ENCODE data around the gene EFCAB7.

Gene EFCAB7

DNA sequence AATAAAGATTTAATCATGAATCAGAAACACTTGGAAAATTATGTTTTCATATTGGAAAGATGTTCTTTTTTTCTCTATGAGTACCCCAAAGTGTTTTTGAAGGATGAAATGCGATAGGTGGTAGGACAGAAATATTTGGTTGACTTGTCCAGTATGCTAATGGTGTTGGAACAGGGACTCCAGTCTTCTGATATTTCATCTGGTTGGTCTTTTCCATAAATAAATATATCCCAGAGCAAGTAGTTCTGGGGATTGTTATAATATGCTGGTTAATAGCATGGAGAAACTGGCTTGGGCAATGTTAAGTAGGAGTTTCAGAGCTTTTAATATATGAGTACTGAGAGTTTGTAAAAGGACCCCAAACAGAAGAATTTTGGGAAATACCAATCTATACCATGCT lies 78.6 kb downstream of the EFCAB7 start:
- DNase-seq (ENCODE audit: low read depth) = no peak

- no peak for DNase-seq (ENCODE audit: low read depth)
Observed at GRCh38 chr1:63602629-63603028, 79.3 kb downstream of the EFCAB7 start.

DNA sequence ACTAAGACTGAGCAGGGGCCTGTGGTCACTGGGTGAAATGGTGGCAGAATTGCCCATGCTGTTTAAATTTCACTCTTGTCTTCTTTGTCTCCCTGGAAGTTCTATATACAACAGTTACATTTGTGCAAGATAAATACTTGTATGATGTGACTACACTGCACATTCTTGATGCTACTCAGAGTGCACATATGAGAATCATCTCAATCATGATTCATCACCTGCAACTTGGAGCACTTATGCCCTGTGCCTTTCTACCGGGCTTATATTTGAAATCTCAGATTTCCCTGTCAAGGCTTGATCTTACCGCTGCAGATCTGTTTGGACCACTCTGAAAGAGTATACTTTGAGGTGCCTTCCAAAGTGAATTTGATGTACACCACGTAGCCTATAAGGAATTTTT lies 80.5 kb downstream of the EFCAB7 start:
- no peak for DNase-seq (ENCODE audit: low read depth)

DNA sequence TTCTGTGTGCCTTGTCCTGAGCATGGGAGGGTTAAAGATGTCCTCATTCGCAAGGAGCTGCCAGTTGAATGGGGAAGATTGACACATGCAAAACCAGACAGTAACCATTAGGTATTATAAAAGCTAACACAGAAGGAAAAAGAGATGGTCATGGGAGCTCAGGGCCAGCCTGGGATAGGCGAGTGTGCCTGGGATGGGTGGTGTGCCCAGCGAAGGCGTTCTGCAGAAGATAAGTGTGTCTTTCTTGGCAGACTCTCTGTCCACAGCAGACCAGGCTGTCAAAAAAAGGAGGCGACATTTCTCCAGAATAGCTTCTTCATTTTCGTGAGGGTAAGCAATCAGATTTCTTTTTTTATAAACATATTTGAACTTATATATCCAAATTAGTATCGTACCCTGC lies 84.0 kb downstream of the EFCAB7 start:
- DNase-seq (ENCODE audit: low read depth) = no peak

- no peak for DNase-seq (ENCODE audit: low read depth)
Observed at GRCh38 chr1:63611231-63611630, 87.9 kb downstream of the EFCAB7 start.

GRCh38 chr1:63612564-63612963 lies 89.2 kb downstream of the EFCAB7 start:
- DNase-seq (ENCODE audit: low read depth) = no peak

GRCh38 chr1:63612971-63613370 lies 89.6 kb downstream of the EFCAB7 start:
- DNase-seq (ENCODE audit: low read depth) = no peak

DNA sequence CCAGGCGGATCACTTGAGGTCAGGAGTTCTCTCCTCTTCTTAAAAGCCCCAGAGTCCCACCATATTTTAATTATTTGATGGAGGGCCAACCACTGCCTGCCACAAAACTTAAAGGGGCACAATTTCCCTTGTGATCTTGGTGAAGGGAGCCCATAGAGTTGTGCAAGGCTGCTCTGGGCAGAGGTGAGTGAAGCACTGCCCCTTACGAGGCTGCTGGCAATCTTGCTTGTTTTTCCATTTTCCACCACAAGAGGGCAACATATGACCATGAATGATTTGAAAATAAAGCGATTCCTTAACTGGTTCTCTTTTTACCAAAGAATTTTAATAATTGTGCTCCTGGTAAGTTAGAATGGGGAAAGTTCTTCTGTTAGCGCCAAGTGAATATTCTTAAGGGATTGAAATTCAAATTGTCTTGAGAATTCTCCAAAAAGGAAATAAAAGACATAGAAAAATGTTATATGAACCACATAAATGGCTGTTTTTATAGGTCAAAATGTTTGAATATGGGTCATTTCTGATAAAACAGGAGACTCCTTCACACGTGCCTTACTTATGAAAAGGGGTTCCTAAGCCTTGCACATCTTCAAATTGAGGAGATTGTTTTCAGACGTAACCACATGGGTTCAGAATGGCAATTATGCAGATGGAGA lies 92.6 kb downstream of the EFCAB7 start:
- peak; percentile 14 for DNase-seq (ENCODE audit: low read depth)

DNA sequence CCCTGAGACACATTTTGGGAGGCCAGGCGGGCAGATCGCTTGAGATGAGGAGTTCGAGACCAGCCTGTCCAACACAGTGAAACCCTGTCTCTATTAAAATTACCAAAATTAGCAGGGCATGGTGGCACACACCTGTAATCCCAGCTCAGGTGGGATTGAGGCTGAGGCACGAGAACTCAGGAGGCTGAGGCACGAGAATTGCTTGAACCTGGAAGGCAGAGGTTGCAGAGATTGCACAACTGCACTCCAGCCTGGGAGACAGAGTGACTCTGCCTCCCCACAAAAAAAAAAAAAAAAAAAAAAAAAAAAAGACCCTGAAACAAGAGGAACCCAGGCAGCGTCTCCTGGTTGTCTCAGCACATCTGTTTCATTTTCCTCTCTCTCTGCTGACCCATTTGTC lies 94.1 kb downstream of the EFCAB7 start:
- DNase-seq (ENCODE audit: low read depth) = no peak

- DNase-seq (ENCODE audit: low read depth) = no peak
Observed at GRCh38 chr1:63618011-63618410, 94.7 kb downstream of the EFCAB7 start.

DNA sequence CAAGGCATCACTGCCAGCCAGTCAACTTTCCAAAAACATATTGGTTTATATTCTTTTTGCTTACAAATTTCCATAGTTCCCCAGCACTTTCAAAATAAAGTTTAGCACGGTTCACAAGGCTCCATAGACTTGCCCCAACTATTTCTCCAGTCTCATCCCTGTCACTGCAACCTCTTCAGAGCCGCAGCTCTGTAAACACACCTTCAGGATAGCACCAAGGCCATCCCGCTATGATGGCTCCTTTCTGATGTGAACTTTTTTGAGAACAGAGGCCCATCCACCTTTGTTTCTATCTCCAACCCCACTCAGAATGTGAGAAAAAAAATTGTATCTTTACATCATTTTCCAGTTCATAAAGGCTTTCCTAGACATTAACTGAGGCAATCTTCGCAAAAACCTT lies 96.2 kb downstream of the EFCAB7 start:
- no peak for DNase-seq (ENCODE audit: low read depth)

- no peak for DNase-seq (ENCODE audit: low read depth)
Observed at GRCh38 chr1:63620671-63621070, 97.3 kb downstream of the EFCAB7 start.

DNA sequence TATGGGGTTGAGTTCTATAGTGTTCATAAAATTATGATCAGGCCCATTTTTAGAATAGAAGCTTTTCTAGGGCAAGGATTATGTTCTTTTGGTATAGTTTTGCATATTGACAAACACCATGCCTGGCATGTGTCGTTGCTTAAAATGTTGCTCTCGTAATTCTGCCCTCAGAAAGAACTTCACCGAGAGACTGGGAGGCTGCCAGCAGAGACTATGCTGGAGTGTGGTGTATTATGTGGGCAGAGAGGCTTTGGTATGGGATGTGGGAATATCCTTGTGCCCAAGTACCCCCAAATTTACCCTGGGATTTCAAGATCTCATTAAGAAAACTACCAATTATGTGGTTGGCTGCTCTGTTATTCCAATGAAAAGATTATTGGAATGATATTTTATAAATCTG lies 97.8 kb downstream of the EFCAB7 start:
- no peak for DNase-seq (ENCODE audit: low read depth)

- DNase-seq (ENCODE audit: low read depth) = no peak
Observed at GRCh38 chr1:63621698-63622097, 98.4 kb downstream of the EFCAB7 start.
